OCI-LY1 (cell line): ENCODE results near the gene CACNA1H.

Experiments
- CTCF ChIP-seq: fragments of 200-600 bp; sonication (generic), shearing (Covaris generic); IDR thresholded peaks from 2 replicates; pipeline ENCODE4 v1.5.1; 2017; ENCODE audit warnings: mild to moderate bottlenecking, antibody characterized with exemption, low read length, moderate library complexity, mixed read lengths
- EZH2 ChIP-seq: fragments of 200-600 bp; sonication (generic), shearing (Covaris generic); IDR thresholded peaks from 2 replicates; pipeline ENCODE4 v1.8.0; 2017; ENCODE audit warnings: borderline replicate concordance, mixed run types, mild to moderate bottlenecking, antibody characterized with exemption, low read length, moderate library complexity, mixed read lengths

GRCh38 chr16:1265826-1266225 is 112.9 kb downstream of the CACNA1H start:
- no peak for TF ChIP-seq CTCF
- no peak for TF ChIP-seq EZH2
